A549 treated with ZK216348 at 1 μM for 4 hours (cell line): Measurements from ENCODE around the gene NPC2. TPM values are rescaled to one million over a fixed set of nuclear protein-coding genes. Genes with fewer than 3 reads are reported as not detected.

Experiments used
- total RNA-seq: library from RNA; stranded (reverse); fragments of 200-300 nt; extraction: Qiagen RNA extraction; gene quantifications from 5 replicates; pipeline ENCODE4 v1.2.3, GENCODE V29; 2022; ENCODE audit warnings: low read depth

NPC2 gene
- total RNA-seq = 214 to 262 TPM (median 229 TPM) in 5 replicates

GRCh38 chr14:74492776-74493342, at the start of gene NPC2:
NPC2 (minus strand) TSS chr14:74493305; CDS start chr14:74493274, 31 bp downstream.

GRCh38 chr14:74493343-74494261, 497 bp upstream of the NPC2 start, which contains the start of gene ISCA2:
ISCA2 (plus strand) TSS chr14:74493765; CDS start chr14:74493775, 10 bp downstream.

Other genes starting within 250 kb of the NPC2 start
- gene ABCD4, start 190.4 kb downstream of the NPC2 start, total RNA-seq = 23.6 to 39.5 TPM (median 33.9 TPM) in 5 replicates
- not detected in 5 replicates for gene VRTN, start 144.8 kb downstream of the NPC2 start, total RNA-seq
- gene SYNDIG1L, start 67.1 kb downstream of the NPC2 start, total RNA-seq = not detected in 5 replicates
- 34.6 to 44.6 TPM (median 38.4 TPM) in 5 replicates for gene ISCA2, start 460 bp upstream of the NPC2 start, total RNA-seq
- 7.1 to 16.0 TPM (median 10.2 TPM) in 5 replicates for gene LTBP2, start 118.9 kb upstream of the NPC2 start, total RNA-seq
- gene AREL1, start 219.8 kb upstream of the NPC2 start, total RNA-seq = 21.4 to 29.5 TPM (median 25.1 TPM) in 5 replicates
- gene FCF1, start 219.8 kb upstream of the NPC2 start, total RNA-seq = 48.8 to 83.4 TPM (median 50.3 TPM) in 5 replicates